Measurements from ENCODE around the gene SLU7. TPM values are rescaled to one million over a fixed set of nuclear protein-coding genes. Genes with fewer than 3 reads are reported as not detected.

The SLU7 gene
- total RNA-seq, 2 donors from 2014 or later: 31.5 to 48.8 TPM

- intact Hi-C loops (cut with DNase I): loop anchor here (5.0 kb wide), 1 partner anchor 365 kb away; no protein-coding TSS in a partner anchor
- H3K9ac ChIP-seq (ENCODE audit: low read depth in 2 of 2, low read length in 2 of 2): no peak overlapping the region
- TF ChIP-seq, protein P1, sequence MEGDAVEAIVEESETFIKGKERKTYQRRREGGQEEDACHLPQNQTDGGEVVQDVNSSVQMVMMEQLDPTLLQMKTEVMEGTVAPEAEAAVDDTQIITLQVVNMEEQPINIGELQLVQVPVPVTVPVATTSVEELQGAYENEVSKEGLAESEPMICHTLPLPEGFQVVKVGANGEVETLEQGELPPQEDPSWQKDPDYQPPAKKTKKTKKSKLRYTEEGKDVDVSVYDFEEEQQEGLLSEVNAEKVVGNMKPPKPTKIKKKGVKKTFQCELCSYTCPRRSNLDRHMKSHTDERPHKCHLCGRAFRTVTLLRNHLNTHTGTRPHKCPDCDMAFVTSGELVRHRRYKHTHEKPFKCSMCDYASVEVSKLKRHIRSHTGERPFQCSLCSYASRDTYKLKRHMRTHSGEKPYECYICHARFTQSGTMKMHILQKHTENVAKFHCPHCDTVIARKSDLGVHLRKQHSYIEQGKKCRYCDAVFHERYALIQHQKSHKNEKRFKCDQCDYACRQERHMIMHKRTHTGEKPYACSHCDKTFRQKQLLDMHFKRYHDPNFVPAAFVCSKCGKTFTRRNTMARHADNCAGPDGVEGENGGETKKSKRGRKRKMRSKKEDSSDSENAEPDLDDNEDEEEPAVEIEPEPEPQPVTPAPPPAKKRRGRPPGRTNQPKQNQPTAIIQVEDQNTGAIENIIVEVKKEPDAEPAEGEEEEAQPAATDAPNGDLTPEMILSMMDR (IDR thresholded peaks at IDR 0.05): no peak
- H3K4me1 ChIP-seq: no peaks in the 10 kb centered on the region
- H3K9me3 ChIP-seq: no peaks in the 10 kb centered on the region
- DNase-seq: no peak
- no peak overlapping the region for H3K4me3 ChIP-seq
- no peak overlapping the region for H3K27ac ChIP-seq
- no peaks in the 10 kb centered on the region for H3K36me3 ChIP-seq
- no peaks in the 10 kb centered on the region for H3K27me3 ChIP-seq
Observed at GRCh38 chr5:160387445-160387844, 31.4 kb downstream of the SLU7 start.

- Histone ChIP-seq H3K4me3 (no peak overlapping the region), H3K27ac (no peak overlapping the region), H3K4me1 (no peaks in the 10 kb centered on the region), H3K27me3 (no peaks in the 10 kb centered on the region), H3K36me3 (no peaks in the 10 kb centered on the region), H3K9me3 (no peaks in the 10 kb centered on the region), H3K9ac (ENCODE audit: low read depth in 2 of 2, low read length in 2 of 2) (no peak overlapping the region)
- intact Hi-C loops (cut with DNase I): loop anchor here (5.0 kb wide), 1 partner anchor 363 kb away; no protein-coding TSS in a partner anchor
- no peak for DNase-seq
- TF ChIP-seq, protein P1 (IDR thresholded peaks at IDR 0.05): no peak
Observed at GRCh38 chr5:160385496-160385895, 33.4 kb downstream of the SLU7 start.

- Histone ChIP-seq H3K36me3 (no peaks in the 10 kb centered on the region), H3K4me3 (no peak overlapping the region), H3K9ac (ENCODE audit: low read depth in 2 of 2, low read length in 2 of 2) (no peak overlapping the region), H3K4me1 (no peaks in the 10 kb centered on the region), H3K9me3 (no peaks in the 10 kb centered on the region), H3K27ac (no peak overlapping the region), H3K27me3 (no peaks in the 10 kb centered on the region)
- DNase-seq: no peak
- intact Hi-C loops (cut with DNase I): loop anchor here (5.0 kb wide), 1 partner anchor 362 kb away; no protein-coding TSS in a partner anchor
- TF ChIP-seq, protein P1 (IDR thresholded peaks at IDR 0.05): no peak
Observed at GRCh38 chr5:160384681-160385080, 34.2 kb downstream of the SLU7 start.

DNA sequence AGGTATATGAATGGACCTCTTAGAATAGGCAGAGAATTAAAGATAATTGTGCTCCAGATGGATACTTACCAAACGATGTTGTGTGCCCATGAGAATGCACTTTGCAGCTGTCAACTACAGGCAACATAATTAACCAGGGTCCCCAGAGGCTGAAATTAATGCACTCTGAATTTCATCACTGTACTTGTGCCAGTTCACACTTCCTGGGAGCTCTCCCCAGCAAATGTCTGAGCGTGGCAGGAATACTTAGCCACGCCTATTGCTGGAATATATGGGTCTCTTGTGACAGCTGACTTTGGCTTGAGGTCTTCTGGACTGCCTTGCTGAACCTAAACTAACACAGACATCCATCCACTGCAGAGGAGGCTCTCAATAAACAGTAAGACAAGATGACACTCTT lies 36.5 kb downstream of the SLU7 start:
- Histone ChIP-seq H3K9ac (ENCODE audit: low read depth in 2 of 2, low read length in 2 of 2) (no peak overlapping the region), H3K9me3 (no peaks in the 10 kb centered on the region), H3K4me1 (no peaks in the 10 kb centered on the region), H3K27ac (no peak overlapping the region), H3K4me3 (no peak overlapping the region), H3K27me3 (no peaks in the 10 kb centered on the region), H3K36me3 (no peaks in the 10 kb centered on the region)
- TF ChIP-seq, protein P1 (IDR thresholded peaks at IDR 0.05): no peak
- no peak for DNase-seq
- intact Hi-C loops (cut with DNase I): no loop called here

DNA sequence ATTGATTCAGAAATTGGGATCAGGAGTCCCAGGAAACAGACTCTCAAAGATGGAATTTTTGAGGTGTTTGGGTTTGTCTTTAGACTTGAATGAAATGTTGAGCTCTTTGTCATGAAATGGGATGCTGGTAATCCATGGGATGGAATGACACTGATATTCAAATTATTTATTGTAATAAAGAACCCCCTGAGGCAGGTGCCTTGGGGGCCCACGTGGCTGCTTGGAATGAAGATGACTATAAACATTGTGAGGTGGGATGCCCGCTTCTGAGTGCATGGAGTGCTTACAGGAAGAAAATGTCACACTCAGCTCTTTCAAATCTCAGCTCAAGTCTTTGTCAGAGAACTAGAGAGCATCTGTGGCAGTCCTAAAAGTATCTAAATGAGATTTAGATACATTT lies 38.8 kb downstream of the SLU7 start:
- no peaks in the 10 kb centered on the region for H3K4me1 ChIP-seq
- H3K27me3 ChIP-seq: no peaks in the 10 kb centered on the region
- no peaks in the 10 kb centered on the region for H3K9me3 ChIP-seq
- no peak overlapping the region for H3K9ac ChIP-seq (ENCODE audit: low read depth in 2 of 2, low read length in 2 of 2)
- no peaks in the 10 kb centered on the region for H3K36me3 ChIP-seq
- DNase-seq: no peak
- TF ChIP-seq, protein P1 (IDR thresholded peaks at IDR 0.05): no peak
- intact Hi-C loops (cut with DNase I): no loop called here
- no peak overlapping the region for H3K4me3 ChIP-seq
- no peak overlapping the region for H3K27ac ChIP-seq
